Stimulated activated CD4-positive, alpha-beta T cell treated with anti-CD3 and anti-CD28 coated beads, Interleukin-2, amount 100 ng/mL, for 48 hours (primary cell): ENCODE data around the gene DLG2.

Experiments used
- DNase-seq, 2 donors: peaks; one replicate each; pipeline ENCODE4 v3.0.0-alpha.2; 2020

Gene DLG2

GRCh38 chr11:83948200-83948599, 1678.9 kb downstream of the DLG2 start:
- no peak for DNase-seq

- DNase-seq, result no peak
Measured at GRCh38 chr11:83945976-83946375, 1681.2 kb downstream of the DLG2 start.

- DNase-seq, result no peak
Measured at GRCh38 chr11:83941050-83941449, 1686.1 kb downstream of the DLG2 start.

GRCh38 chr11:83938148-83938547, 1689.0 kb downstream of the DLG2 start:
- DNase-seq, result no peak

GRCh38 chr11:83933008-83933407, 1694.1 kb downstream of the DLG2 start:
- no peak for DNase-seq

- DNase-seq, result no peak
Measured at GRCh38 chr11:83927422-83927821, 1699.7 kb downstream of the DLG2 start.

- no peak for DNase-seq
Measured at GRCh38 chr11:83924795-83925542, 1702.2 kb downstream of the DLG2 start.

- DNase-seq, result no peak
Measured at GRCh38 chr11:83923961-83924360, 1703.2 kb downstream of the DLG2 start.

- no peak for DNase-seq
Measured at GRCh38 chr11:83922953-83923352, 1704.2 kb downstream of the DLG2 start.

GRCh38 chr11:83922318-83922717, 1704.8 kb downstream of the DLG2 start:
- no peak for DNase-seq

- DNase-seq, result no peak
Measured at GRCh38 chr11:83921447-83922192, 1705.5 kb downstream of the DLG2 start.

GRCh38 chr11:83918476-83918875, 1708.7 kb downstream of the DLG2 start:
- no peak for DNase-seq

- DNase-seq, result no peak
Measured at GRCh38 chr11:83914995-83915394, 1712.1 kb downstream of the DLG2 start.

- no peak for DNase-seq
Measured at GRCh38 chr11:83909579-83910534, 1717.3 kb downstream of the DLG2 start.

GRCh38 chr11:83908298-83908856, 1718.8 kb downstream of the DLG2 start:
- no peak for DNase-seq

- no peak for DNase-seq
Measured at GRCh38 chr11:83895516-83895915, 1731.6 kb downstream of the DLG2 start.

- DNase-seq, result no peak
Measured at GRCh38 chr11:83881428-83881827, 1745.7 kb downstream of the DLG2 start.

GRCh38 chr11:83871054-83871453, 1756.1 kb downstream of the DLG2 start:
- no peak for DNase-seq

GRCh38 chr11:83866655-83867054, 1760.5 kb downstream of the DLG2 start:
- DNase-seq, result no peak

- DNase-seq, result no peak
Measured at GRCh38 chr11:83865636-83866461, 1761.3 kb downstream of the DLG2 start.

GRCh38 chr11:83864412-83865057, 1762.6 kb downstream of the DLG2 start:
- no peak for DNase-seq
